ENCODE data around the gene LLGL2. TPM values are rescaled to one million over a fixed set of nuclear protein-coding genes. Genes with fewer than 3 reads are reported as not detected.

The LLGL2 gene
- total RNA-seq, 6 experiments from 2014 or later = 0.14 to 0.55 (median 0.46) TPM

- Mint-ChIP-seq H3K9me3 (no peaks in the 10 kb centered on the region), H3K27ac (no peak overlapping the region), H3K36me3 (ENCODE audit: low read depth) (no peaks in the 10 kb centered on the region), H3K4me3 (no peak overlapping the region), H3K27me3 (ENCODE audit: insufficient read depth) (peaks cover 18% of the 10 kb centered on the region), H3K4me1 (ENCODE audit: low read depth) (no peaks in the 10 kb centered on the region)
- DNase-seq = no peak
- no peak for TF ChIP-seq CTCF (IDR thresholded peaks at IDR 0.05)
Observed at GRCh38 chr17:75571885-75572215, 46.4 kb downstream of the LLGL2 start.

- no peaks in the 10 kb centered on the region for H3K36me3 Mint-ChIP-seq (ENCODE audit: low read depth)
- no peak for DNase-seq
- no peaks in the 10 kb centered on the region for H3K9me3 Mint-ChIP-seq
- no peak overlapping the region for H3K4me3 Mint-ChIP-seq
- peaks cover 25% of the 10 kb centered on the region for H3K27me3 Mint-ChIP-seq (ENCODE audit: insufficient read depth)
- no peaks in the 10 kb centered on the region for H3K4me1 Mint-ChIP-seq (ENCODE audit: low read depth)
- no peak for TF ChIP-seq CTCF (IDR thresholded peaks at IDR 0.05)
- no peak overlapping the region for H3K27ac Mint-ChIP-seq
Observed at GRCh38 chr17:75572713-75573539, 47.4 kb downstream of the LLGL2 start.

GRCh38 chr17:75573540-75573957, 48.1 kb downstream of the LLGL2 start:
- Mint-ChIP-seq H3K4me3 (no peak overlapping the region), H3K36me3 (ENCODE audit: low read depth) (no peaks in the 10 kb centered on the region), H3K4me1 (ENCODE audit: low read depth) (no peaks in the 10 kb centered on the region), H3K27ac (no peak overlapping the region), H3K27me3 (ENCODE audit: insufficient read depth) (peaks cover 23% of the 10 kb centered on the region), H3K9me3 (no peaks in the 10 kb centered on the region)
- DNase-seq = no peak
- TF ChIP-seq CTCF (IDR thresholded peaks at IDR 0.05) = no peak

GRCh38 chr17:75573994-75574393, 48.5 kb downstream of the LLGL2 start:
- H3K9me3 Mint-ChIP-seq = no peaks in the 10 kb centered on the region
- H3K4me3 Mint-ChIP-seq = no peak overlapping the region
- H3K4me1 Mint-ChIP-seq (ENCODE audit: low read depth) = no peaks in the 10 kb centered on the region
- no peak for DNase-seq
- no peaks in the 10 kb centered on the region for H3K36me3 Mint-ChIP-seq (ENCODE audit: low read depth)
- peaks cover 22% of the 10 kb centered on the region for H3K27me3 Mint-ChIP-seq (ENCODE audit: insufficient read depth)
- no peak for TF ChIP-seq CTCF (IDR thresholded peaks at IDR 0.05)
- no peak overlapping the region for H3K27ac Mint-ChIP-seq

GRCh38 chr17:75574404-75575036, 49.0 kb downstream of the LLGL2 start:
- TF ChIP-seq CTCF (IDR thresholded peaks at IDR 0.05) = no peak
- H3K4me3 Mint-ChIP-seq = no peak overlapping the region
- no peaks in the 10 kb centered on the region for H3K36me3 Mint-ChIP-seq (ENCODE audit: low read depth)
- no peak overlapping the region for H3K27ac Mint-ChIP-seq
- H3K4me1 Mint-ChIP-seq (ENCODE audit: low read depth) = no peaks in the 10 kb centered on the region
- DNase-seq = no peak
- no peaks in the 10 kb centered on the region for H3K9me3 Mint-ChIP-seq
- H3K27me3 Mint-ChIP-seq (ENCODE audit: insufficient read depth) = peaks cover 22% of the 10 kb centered on the region

All from HFFc6 (cell line).